Kidney tubule cell (primary cell): Measurements from ENCODE around the gene SCG2.
"Not testable (repeated sequence)": the region's sequence is repeated elsewhere in the genome, so short reads cannot be mapped to it uniquely, and the experiment has no call there.

Experiments
- DNase-seq: peaks from one replicate; pipeline ENCODE4 v3.0.0-alpha.2; 2018; ENCODE audit warnings: low spot score

The SCG2 gene

GRCh38 chr2:223612501-223612900 lies 10.3 kb upstream of the SCG2 start:
- no peak for DNase-seq

GRCh38 chr2:223611061-223611460 lies 8.9 kb upstream of the SCG2 start:
- no peak for DNase-seq

GRCh38 chr2:223607476-223607875 lies 5.3 kb upstream of the SCG2 start:
- no peak for DNase-seq

GRCh38 chr2:223606946-223607345 lies 4.8 kb upstream of the SCG2 start:
- DNase-seq = no peak

GRCh38 chr2:223604231-223604630 lies 2.1 kb upstream of the SCG2 start:
- no peak for DNase-seq

- DNase-seq = no peak
These were observed 811 bp upstream of the SCG2 start for GRCh38 chr2:223602972-223603371.

GRCh38 chr2:223601018-223601417 lies 1.1 kb downstream of the SCG2 start:
- DNase-seq = no peak

- DNase-seq = no peak
These were observed 2.4 kb downstream of the SCG2 start for GRCh38 chr2:223599640-223600380.

GRCh38 chr2:223598994-223599639 lies 3.0 kb downstream of the SCG2 start:
- peak; percentile 42 for DNase-seq

GRCh38 chr2:223597076-223597475 lies 5.1 kb downstream of the SCG2 start:
- DNase-seq = no peak

- DNase-seq = no peak
These were observed 6.0 kb downstream of the SCG2 start for GRCh38 chr2:223596208-223596607.

- no peak for DNase-seq
These were observed 7.3 kb downstream of the SCG2 start for GRCh38 chr2:223594831-223595230.

- DNase-seq = no peak
These were observed 7.9 kb downstream of the SCG2 start for GRCh38 chr2:223594259-223594658.

- DNase-seq = not testable (repeated sequence)
These were observed 9.5 kb downstream of the SCG2 start for GRCh38 chr2:223592689-223593088.

- DNase-seq = no peak
These were observed 10.6 kb downstream of the SCG2 start for GRCh38 chr2:223591596-223591995.

- DNase-seq = no peak
These were observed 11.2 kb downstream of the SCG2 start for GRCh38 chr2:223590964-223591363.

- no peak for DNase-seq
These were observed 12.3 kb downstream of the SCG2 start for GRCh38 chr2:223589901-223590300.

- no peak for DNase-seq
These were observed 13.9 kb downstream of the SCG2 start for GRCh38 chr2:223588251-223588650.

GRCh38 chr2:223587301-223587700 lies 14.9 kb downstream of the SCG2 start:
- no peak for DNase-seq

GRCh38 chr2:223586261-223586660 lies 15.9 kb downstream of the SCG2 start:
- no peak for DNase-seq

- peak; percentile 8 for DNase-seq
These were observed 16.5 kb downstream of the SCG2 start for GRCh38 chr2:223585666-223586065.

- no peak for DNase-seq
These were observed 20.2 kb downstream of the SCG2 start for GRCh38 chr2:223582001-223582400.

- DNase-seq = peak; percentile 68
These were observed 21.2 kb downstream of the SCG2 start for GRCh38 chr2:223580951-223581350.

GRCh38 chr2:223578846-223579245 lies 23.3 kb downstream of the SCG2 start:
- peak; percentile 50 for DNase-seq
